Heart left ventricle (tissue), 16 donors: Measurements from ENCODE around the gene LGR6. TPM values are rescaled to one million over a fixed set of nuclear protein-coding genes. Genes with fewer than 3 reads are reported as not detected.

Source experiments
- ATAC-seq, 4 donors: fragments of 200-7000 bp; cut with Tn5 transposase; one replicate each; pipeline ENCODE4 v1.9.1; 2020 to 2022; ENCODE audit warnings: moderate library complexity in 4 of 4, mild to moderate bottlenecking in 3 of 4, moderate number of reproducible peaks in 1 of 4
- DNase-seq, 5 donors: peaks; one replicate each; pipeline ENCODE4 v3.0.0-alpha.2; 2020
- H3K27ac ChIP-seq, 12 donors: fragments of 200-600 bp; sonication (generic) in 4 of 12; one replicate each; pipeline versions ENCODE4 v1.5.0 to v1.8.0; 2016 to 2022; ENCODE audit warnings: mild to moderate bottlenecking in 2 of 12
- H3K27me3 ChIP-seq, 9 donors: fragments of 200-600 bp; sonication (generic) in 2 of 9; one replicate each; pipeline versions ENCODE4 v1.5.1 to v1.8.0; 2016 to 2022; ENCODE audit warnings: mild to moderate bottlenecking in 3 of 9
- H3K36me3 ChIP-seq, 9 donors: fragments of 200-600 bp; sonication (generic) in 2 of 9; one replicate each; pipeline versions ENCODE4 v1.5.0 to v1.8.0; 2018 to 2022; ENCODE audit warnings: mild to moderate bottlenecking in 2 of 9
- H3K4me1 ChIP-seq, 12 donors: fragments of 200-600 bp; sonication (generic) in 4 of 12; one replicate each; pipeline versions ENCODE4 v1.5.0 to v1.8.0; 2016 to 2022; ENCODE audit warnings: mild to moderate bottlenecking in 3 of 12
- H3K4me3 ChIP-seq, 12 donors: fragments of 200-600 bp; sonication (generic) in 4 of 12; one replicate each; pipeline versions ENCODE4 v1.5.0 to v1.8.0; 2017 to 2022; ENCODE audit warnings: mild to moderate bottlenecking in 9 of 12, moderate library complexity in 4 of 12
- H3K9me3 ChIP-seq, 12 donors: fragments of 200-600 bp; sonication (generic) in 4 of 12; one replicate each; pipeline versions ENCODE4 v1.5.0 to v1.8.0; 2016 to 2022; ENCODE audit warnings: mild to moderate bottlenecking in 1 of 12
- CTCF ChIP-seq, 12 donors: fragments of 200-600 bp; sonication (generic) in 4 of 12; IDR thresholded peaks; one replicate each; pipeline versions ENCODE4 v1.5.0 to v1.8.0; 2018 to 2022; ENCODE audit warnings: antibody characterized with exemption in 12 of 12, mild to moderate bottlenecking in 5 of 12
- POLR2A ChIP-seq, 2 donors: fragments of 450-650 bp; IDR thresholded peaks; one replicate each; pipeline ENCODE4 v1.6.1; 2017; ENCODE audit warnings: antibody characterized with exemption in 2 of 2, mild to moderate bottlenecking in 2 of 2, moderate library complexity in 2 of 2
- WGBS, 4 donors: extraction: QIAGEN DNeasy Blood & Tissue Kit in 2 of 4; methylation state at CpG; one replicate each; pipeline versions ENCODE4 v1.1.5 to v1.1.7; 2013 to 2018; 5-methylcytosine and 5-hydroxymethylcytosine counted together
- intact Hi-C, 10 donors: fragments of 100-400 bp; cut with DNase I; formaldehyde crosslinking; loops; one replicate each; pipeline versions ENCODE4 v1.11.1 to v1.14.2; 2022
- polyA plus RNA-seq, 2 donors: library from polyadenylated mRNA; stranded (reverse); fragments of 200-250 nt; gene quantifications; one replicate each; pipeline ENCODE4 v1.2.3, GENCODE V29; 2013
- total RNA-seq, 9 donors: library from RNA; depleted of rRNA in 2 of 9; stranded (reverse); fragments of >200 nt in 2 of 9; fragmentation: NEBNext Ultra II Directional in 3 of 9; extraction: Animal tissue kit (Norgen Biotek cat#: 25700) in 3 of 9; gene quantifications; one replicate each; pipeline versions ENCODE4 v1.1.0 to v1.2.4, GENCODE V29; 2016 to 2023
- donor health status: ischemic (EF 13 %, LVEDD 7.1; RV severe dilation, severe dysfunction).
- donor health status: healthy with polysubstance abuse.
- donor health status: DM: no; HTN: yes; CAD: no.
- donor health status: DM: no; HTN: no; CAD: no.
- donor health status: ischemic (EF 25% LVEDD 6.9; RV normal size, moderate dysfunction).
- donor health status: ischemic (EF 25% LVEDD 5.7; RV mildly dilated, moderate dysfunction).
- donor health status: healthy.
- donor health status: DM: yes; HTN: yes; CAD: no.
- donor health status: ischemic (EF 35%, LVEDD 5.7; RV mildly dilated, moderate dysfunction).
- donor health status: nonischemic (EF 11% LVEDD 7.7; RV severe dilation, severe dysfunction).
- donor health status: DM: yes; HTN: yes; CAD: no.
- donor health status: PGD.
- donor health status: ischemic (EF 29% LVEDD 5.4; RV normal size, mild dysfunction).
- donor health status: nonischemic (EF 23%, LVEDD 6.1; RV moderate dilation, normal function).

The LGR6 gene
- total and polyA plus RNA-seq, 11 donors = 0.29 to 3.5 (median 1.7) TPM

- TF ChIP-seq POLR2A (IDR thresholded peaks at IDR 0.05) = no peak
- TF ChIP-seq CTCF (IDR thresholded peaks at IDR 0.05) = no peak
- Histone ChIP-seq H3K4me1 (peaks cover 0 to 31% (median 18%) of the 10 kb centered on the region in 12 donors), H3K4me3 (no peak overlapping the region), H3K27me3 (no peaks in the 10 kb centered on the region), H3K36me3 (peaks cover 0 to 15% (median 0%) of the 10 kb centered on the region in 9 donors), H3K9me3 (no peaks in the 10 kb centered on the region), H3K27ac (no peak overlapping the region)
- no peak for DNase-seq
- ATAC-seq = no peak
- intact Hi-C loops = no loop called here
- 94 to 97% (median 95%) methylated on average over 5 of the region's 5 CpGs for WGBS, 4 donors
Observed at GRCh38 chr1:202146279-202146678, 47.3 kb upstream of the LGR6 start.

GRCh38 chr1:202146993-202147392 is 46.6 kb upstream of the LGR6 start:
- peaks cover 0 to 21% (median 0%) of the 10 kb centered on the region in 9 donors for H3K36me3 ChIP-seq
- WGBS, 4 donors = 57 to 73% (median 72%) methylated on average over 3 of the region's 3 CpGs
- intact Hi-C loops = no loop called here
- TF ChIP-seq CTCF (IDR thresholded peaks at IDR 0.05) (no peak), POLR2A (IDR thresholded peaks at IDR 0.05) (no peak)
- DNase-seq = peak in 1 of 5 donors; percentile 7
- no peak overlapping the region for H3K27ac ChIP-seq
- H3K4me1 ChIP-seq = peaks cover 0 to 26% (median 17%) of the 10 kb centered on the region in 12 donors
- no peaks in the 10 kb centered on the region for H3K9me3 ChIP-seq
- H3K27me3 ChIP-seq = no peaks in the 10 kb centered on the region
- no peak overlapping the region for H3K4me3 ChIP-seq
- no peak for ATAC-seq

GRCh38 chr1:202148391-202148790 is 45.2 kb upstream of the LGR6 start:
- Histone ChIP-seq H3K27me3 (no peaks in the 10 kb centered on the region), H3K9me3 (no peaks in the 10 kb centered on the region), H3K36me3 (peaks cover 0 to 34% (median 0%) of the 10 kb centered on the region in 9 donors), H3K4me1 (peaks cover 0 to 12% (median 5%) of the 10 kb centered on the region in 12 donors), H3K27ac (no peak overlapping the region), H3K4me3 (no peak overlapping the region)
- ATAC-seq (no peak), DNase-seq (peak in 1 of 5 donors; percentile 11)
- no peak for TF ChIP-seq CTCF (IDR thresholded peaks at IDR 0.05)
- WGBS, 4 donors = 78 to 85% (median 82%) methylated on average over 4 of the region's 4 CpGs
- intact Hi-C loops = no loop called here

- 90 to 96% (median 93%) methylated on average over 4 of the region's 4 CpGs for whole genome bisulfite sequencing, 4 donors
- DNase-seq (no peak), ATAC-seq (no peak)
- H3K27me3 ChIP-seq = no peaks in the 10 kb centered on the region
- TF ChIP-seq CTCF (IDR thresholded peaks at IDR 0.05) (no peak), POLR2A (IDR thresholded peaks at IDR 0.05) (no peak)
- peaks cover 0 to 39% (median 0%) of the 10 kb centered on the region in 9 donors for H3K36me3 ChIP-seq
- no peaks in the 10 kb centered on the region for H3K9me3 ChIP-seq
- H3K4me3 ChIP-seq = no peak overlapping the region
- intact Hi-C loops = no loop called here
- peaks cover 0 to 15% (median 4%) of the 10 kb centered on the region in 12 donors for H3K4me1 ChIP-seq
- no peak overlapping the region for H3K27ac ChIP-seq
Observed at GRCh38 chr1:202149566-202149965, 44.0 kb upstream of the LGR6 start.
